DOHH2 (cell line): ENCODE data around the gene CD274.

ENCODE experiments used
- EZH2phosphoT487 ChIP-seq: fragments of 200-600 bp; sonication (generic); IDR thresholded peaks from 2 replicates; pipeline ENCODE4 v1.6.1; 2017; ENCODE audit warnings: borderline replicate concordance, mild to moderate bottlenecking, antibody characterized with exemption, low read length, moderate library complexity, mixed read lengths
- TF ChIP-seq, protein P1 (sequence below): fragments of 200-600 bp; sonication (generic); IDR thresholded peaks from one replicate; pipeline ENCODE4 v1.5.1; 2014; ENCODE audit warnings: antibody characterized with exemption, mild to moderate bottlenecking, low read depth, low read length; ENCODE audit not compliant: poor library complexity, severe bottlenecking

DNA sequence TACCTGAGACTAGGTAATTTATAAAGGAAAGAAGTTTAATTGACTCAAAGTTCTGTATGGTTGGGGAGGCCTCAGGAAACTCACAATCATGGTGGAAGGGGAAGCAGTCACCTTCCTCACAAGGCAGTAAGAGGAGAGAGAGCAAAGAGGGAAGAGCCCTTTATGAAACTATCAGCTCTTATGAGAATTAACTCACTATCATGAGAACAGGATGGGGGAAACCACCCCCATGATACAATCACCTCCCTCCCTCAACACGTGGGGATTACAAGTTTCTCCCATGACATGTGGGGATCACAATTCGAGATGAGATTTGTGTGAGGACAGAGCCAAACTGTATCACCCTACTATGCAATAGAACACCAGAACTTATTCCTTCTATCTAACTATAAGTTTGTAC, 27.9 kb downstream of the CD274 start:
- TF ChIP-seq, protein P1, sequence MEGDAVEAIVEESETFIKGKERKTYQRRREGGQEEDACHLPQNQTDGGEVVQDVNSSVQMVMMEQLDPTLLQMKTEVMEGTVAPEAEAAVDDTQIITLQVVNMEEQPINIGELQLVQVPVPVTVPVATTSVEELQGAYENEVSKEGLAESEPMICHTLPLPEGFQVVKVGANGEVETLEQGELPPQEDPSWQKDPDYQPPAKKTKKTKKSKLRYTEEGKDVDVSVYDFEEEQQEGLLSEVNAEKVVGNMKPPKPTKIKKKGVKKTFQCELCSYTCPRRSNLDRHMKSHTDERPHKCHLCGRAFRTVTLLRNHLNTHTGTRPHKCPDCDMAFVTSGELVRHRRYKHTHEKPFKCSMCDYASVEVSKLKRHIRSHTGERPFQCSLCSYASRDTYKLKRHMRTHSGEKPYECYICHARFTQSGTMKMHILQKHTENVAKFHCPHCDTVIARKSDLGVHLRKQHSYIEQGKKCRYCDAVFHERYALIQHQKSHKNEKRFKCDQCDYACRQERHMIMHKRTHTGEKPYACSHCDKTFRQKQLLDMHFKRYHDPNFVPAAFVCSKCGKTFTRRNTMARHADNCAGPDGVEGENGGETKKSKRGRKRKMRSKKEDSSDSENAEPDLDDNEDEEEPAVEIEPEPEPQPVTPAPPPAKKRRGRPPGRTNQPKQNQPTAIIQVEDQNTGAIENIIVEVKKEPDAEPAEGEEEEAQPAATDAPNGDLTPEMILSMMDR: no peak
- no peak for TF ChIP-seq EZH2phosphoT487
